ENCODE measurements around the gene RANBP17.

The RANBP17 gene

DNA sequence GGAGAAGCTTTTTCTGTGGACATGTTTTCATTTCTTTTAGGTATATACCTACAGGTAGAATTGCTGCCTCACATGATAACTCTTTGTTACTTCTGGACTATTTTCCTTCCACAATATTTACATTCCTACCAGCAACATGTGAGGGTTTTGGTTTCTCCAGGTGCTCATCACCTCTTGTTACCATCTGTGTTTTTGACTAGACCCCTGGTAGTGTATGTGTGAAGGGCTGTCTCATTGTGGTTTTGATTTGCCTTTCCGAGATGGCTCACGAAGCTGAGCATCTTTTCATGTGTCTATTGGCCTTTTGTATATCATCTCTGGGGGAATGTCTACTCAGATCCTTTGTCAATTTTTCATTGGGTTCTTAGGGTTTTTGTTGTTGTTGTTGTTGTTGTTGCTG, 17.2 kb upstream of the RANBP17 start:
- Histone ChIP-seq H3K4me2 (ENCODE audit: low read length) (no peak overlapping the region), H3K4me1 (ENCODE audit: control insufficient read depth, low read depth, low read length) (no peaks in the 10 kb centered on the region), H2AK5ac (ENCODE audit: low read length) (no peak overlapping the region), H3K4ac (ENCODE audit: low read depth, low read length) (no peak overlapping the region), H3K23ac (ENCODE audit: low read length) (no peak overlapping the region), H3K79me1 (ENCODE audit: low read length) (no peaks in the 10 kb centered on the region), H3K9ac (ENCODE audit: low read length) (no peak overlapping the region), H3K27ac (ENCODE audit: low read depth, low read length) (no peak overlapping the region), H3K56ac (ENCODE audit: low read length) (no peak overlapping the region), H2BK5ac (ENCODE audit: low read length) (no peak overlapping the region), H4K5ac (ENCODE audit: low read length) (no peak overlapping the region), H4K8ac (ENCODE audit: low read depth, low read length) (no peak overlapping the region), H3K36me3 (ENCODE audit: control insufficient read depth, insufficient read depth, low read length) (no peaks in the 10 kb centered on the region), H3K4me3 (ENCODE audit: low read length) (no peak overlapping the region), H2BK120ac (ENCODE audit: low read depth, low read length) (no peak overlapping the region), H3K18ac (ENCODE audit: low read length) (no peak overlapping the region), H3K27me3 (ENCODE audit: insufficient read depth, low read length, poor library complexity) (no peaks in the 10 kb centered on the region), H2BK15ac (replicated peaks; ENCODE audit: low read depth) (no peak overlapping the region), H3K79me2 (ENCODE audit: control insufficient read depth, insufficient read depth, low read length) (no peaks in the 10 kb centered on the region)
- WGBS (ENCODE audit: extremely low coverage, insufficient coverage, low lambda C conversion rate) = no CpG with 5 or more reads among the region's 2 CpGs
- DNase-seq = no peak

DNA sequence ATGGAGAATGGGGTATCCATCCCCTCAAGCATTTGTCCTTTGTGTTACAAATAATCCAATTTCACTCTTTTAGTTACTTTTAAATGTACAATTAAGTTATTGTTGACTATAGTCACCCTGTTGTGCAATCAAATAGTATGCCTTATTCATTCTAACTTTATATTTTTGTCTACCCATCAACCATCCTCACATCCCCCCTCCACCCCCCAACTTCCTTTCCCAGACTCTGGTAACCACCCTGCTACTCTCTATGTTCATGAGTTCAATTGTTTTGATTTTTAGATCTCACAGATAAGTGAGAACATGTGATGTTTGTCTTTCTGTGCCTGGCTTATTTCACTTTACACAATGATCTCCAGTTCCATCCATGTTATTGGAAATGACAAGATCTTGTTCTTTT, 15.4 kb upstream of the RANBP17 start:
- no peak overlapping the region for H2BK15ac ChIP-seq (replicated peaks; ENCODE audit: low read depth)
- no peak overlapping the region for H3K18ac ChIP-seq (ENCODE audit: low read length)
- H3K79me2 ChIP-seq (ENCODE audit: control insufficient read depth, insufficient read depth, low read length) = no peaks in the 10 kb centered on the region
- H3K4ac ChIP-seq (ENCODE audit: low read depth, low read length) = no peak overlapping the region
- no peak overlapping the region for H3K27ac ChIP-seq (ENCODE audit: low read depth, low read length)
- no peak for DNase-seq
- H4K8ac ChIP-seq (ENCODE audit: low read depth, low read length) = no peak overlapping the region
- no peaks in the 10 kb centered on the region for H3K27me3 ChIP-seq (ENCODE audit: insufficient read depth, low read length, poor library complexity)
- H2BK5ac ChIP-seq (ENCODE audit: low read length) = no peak overlapping the region
- no peaks in the 10 kb centered on the region for H3K4me1 ChIP-seq (ENCODE audit: control insufficient read depth, low read depth, low read length)
- H3K36me3 ChIP-seq (ENCODE audit: control insufficient read depth, insufficient read depth, low read length) = no peaks in the 10 kb centered on the region
- no peak overlapping the region for H3K4me3 ChIP-seq (ENCODE audit: low read length)
- no peak overlapping the region for H4K5ac ChIP-seq (ENCODE audit: low read length)
- H3K4me2 ChIP-seq (ENCODE audit: low read length) = no peak overlapping the region
- H3K79me1 ChIP-seq (ENCODE audit: low read length) = no peaks in the 10 kb centered on the region
- H2AK5ac ChIP-seq (ENCODE audit: low read length) = no peak overlapping the region
- no peak overlapping the region for H3K23ac ChIP-seq (ENCODE audit: low read length)
- H3K9ac ChIP-seq (ENCODE audit: low read length) = no peak overlapping the region
- H2BK120ac ChIP-seq (ENCODE audit: low read depth, low read length) = no peak overlapping the region
- H3K56ac ChIP-seq (ENCODE audit: low read length) = no peak overlapping the region

- Histone ChIP-seq H3K23ac (ENCODE audit: low read length) (no peak overlapping the region), H3K36me3 (ENCODE audit: control insufficient read depth, insufficient read depth, low read length) (no peaks in the 10 kb centered on the region), H2BK15ac (replicated peaks; ENCODE audit: low read depth) (no peak overlapping the region), H2BK5ac (ENCODE audit: low read length) (no peak overlapping the region), H3K4me2 (ENCODE audit: low read length) (no peak overlapping the region), H2BK120ac (ENCODE audit: low read depth, low read length) (no peak overlapping the region), H3K4me3 (ENCODE audit: low read length) (no peak overlapping the region), H3K27me3 (ENCODE audit: insufficient read depth, low read length, poor library complexity) (no peaks in the 10 kb centered on the region), H3K27ac (ENCODE audit: low read depth, low read length) (no peak overlapping the region), H3K18ac (ENCODE audit: low read length) (no peak overlapping the region), H3K79me2 (ENCODE audit: control insufficient read depth, insufficient read depth, low read length) (no peaks in the 10 kb centered on the region), H3K4me1 (ENCODE audit: control insufficient read depth, low read depth, low read length) (no peaks in the 10 kb centered on the region), H3K56ac (ENCODE audit: low read length) (no peak overlapping the region), H3K9ac (ENCODE audit: low read length) (no peak overlapping the region), H3K79me1 (ENCODE audit: low read length) (no peaks in the 10 kb centered on the region), H4K5ac (ENCODE audit: low read length) (no peak overlapping the region), H2AK5ac (ENCODE audit: low read length) (no peak overlapping the region), H3K4ac (ENCODE audit: low read depth, low read length) (no peak overlapping the region), H4K8ac (ENCODE audit: low read depth, low read length) (no peak overlapping the region)
- no peak for DNase-seq
Measured at GRCh38 chr5:170846846-170847245, 15.0 kb upstream of the RANBP17 start.

DNA sequence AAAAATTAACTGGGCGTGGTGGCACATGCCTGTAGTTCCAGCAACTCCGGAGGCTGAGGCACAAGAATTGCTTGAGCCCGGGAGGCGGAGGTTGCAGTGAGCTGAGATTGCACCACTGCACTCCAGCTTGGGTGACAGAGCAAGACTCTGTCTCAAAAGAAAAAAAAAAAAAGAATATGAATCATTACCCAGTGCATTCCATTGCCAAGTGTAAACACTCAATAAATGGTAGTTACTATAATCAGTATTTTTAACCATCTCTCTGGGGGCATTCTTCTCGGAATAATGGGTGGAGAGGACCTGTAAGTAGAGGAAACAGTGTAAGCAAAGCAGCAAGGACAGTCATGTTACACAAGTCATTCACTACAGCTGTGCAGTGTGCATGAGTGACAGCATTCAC, 13.8 kb upstream of the RANBP17 start:
- no peak overlapping the region for H4K5ac ChIP-seq (ENCODE audit: low read length)
- H3K9ac ChIP-seq (ENCODE audit: low read length) = no peak overlapping the region
- no peak overlapping the region for H2AK5ac ChIP-seq (ENCODE audit: low read length)
- no peak overlapping the region for H3K23ac ChIP-seq (ENCODE audit: low read length)
- H3K4me2 ChIP-seq (ENCODE audit: low read length) = no peak overlapping the region
- H3K79me1 ChIP-seq (ENCODE audit: low read length) = no peaks in the 10 kb centered on the region
- H3K18ac ChIP-seq (ENCODE audit: low read length) = no peak overlapping the region
- H3K4me3 ChIP-seq (ENCODE audit: low read length) = no peak overlapping the region
- no CpG with 5 or more reads among the region's 5 CpGs for WGBS (ENCODE audit: extremely low coverage, insufficient coverage, low lambda C conversion rate)
- H3K4me1 ChIP-seq (ENCODE audit: control insufficient read depth, low read depth, low read length) = no peaks in the 10 kb centered on the region
- H3K79me2 ChIP-seq (ENCODE audit: control insufficient read depth, insufficient read depth, low read length) = no peaks in the 10 kb centered on the region
- no peaks in the 10 kb centered on the region for H3K36me3 ChIP-seq (ENCODE audit: control insufficient read depth, insufficient read depth, low read length)
- H4K8ac ChIP-seq (ENCODE audit: low read depth, low read length) = no peak overlapping the region
- no peak overlapping the region for H3K27ac ChIP-seq (ENCODE audit: low read depth, low read length)
- no peak overlapping the region for H2BK15ac ChIP-seq (replicated peaks; ENCODE audit: low read depth)
- no peak overlapping the region for H2BK120ac ChIP-seq (ENCODE audit: low read depth, low read length)
- H3K4ac ChIP-seq (ENCODE audit: low read depth, low read length) = no peak overlapping the region
- H2BK5ac ChIP-seq (ENCODE audit: low read length) = no peak overlapping the region
- no peaks in the 10 kb centered on the region for H3K27me3 ChIP-seq (ENCODE audit: insufficient read depth, low read length, poor library complexity)
- no peak for DNase-seq
- no peak overlapping the region for H3K56ac ChIP-seq (ENCODE audit: low read length)

GRCh38 chr5:170849374-170849773, 12.4 kb upstream of the RANBP17 start:
- no peaks in the 10 kb centered on the region for H3K79me1 ChIP-seq (ENCODE audit: low read length)
- H3K27ac ChIP-seq (ENCODE audit: low read depth, low read length) = no peak overlapping the region
- no peak overlapping the region for H4K8ac ChIP-seq (ENCODE audit: low read depth, low read length)
- H3K9ac ChIP-seq (ENCODE audit: low read length) = no peak overlapping the region
- H3K27me3 ChIP-seq (ENCODE audit: insufficient read depth, low read length, poor library complexity) = no peaks in the 10 kb centered on the region
- H3K4me1 ChIP-seq (ENCODE audit: control insufficient read depth, low read depth, low read length) = no peaks in the 10 kb centered on the region
- H3K36me3 ChIP-seq (ENCODE audit: control insufficient read depth, insufficient read depth, low read length) = no peaks in the 10 kb centered on the region
- H2BK5ac ChIP-seq (ENCODE audit: low read length) = no peak overlapping the region
- no peak overlapping the region for H4K5ac ChIP-seq (ENCODE audit: low read length)
- H3K79me2 ChIP-seq (ENCODE audit: control insufficient read depth, insufficient read depth, low read length) = no peaks in the 10 kb centered on the region
- peak; percentile 23 for DNase-seq
- no peak overlapping the region for H3K4me3 ChIP-seq (ENCODE audit: low read length)
- no peak overlapping the region for H3K56ac ChIP-seq (ENCODE audit: low read length)
- H2BK15ac ChIP-seq (replicated peaks; ENCODE audit: low read depth) = no peak overlapping the region
- H3K23ac ChIP-seq (ENCODE audit: low read length) = no peak overlapping the region
- H3K4me2 ChIP-seq (ENCODE audit: low read length) = no peak overlapping the region
- no peak overlapping the region for H3K4ac ChIP-seq (ENCODE audit: low read depth, low read length)
- no peak overlapping the region for H2BK120ac ChIP-seq (ENCODE audit: low read depth, low read length)
- no CpG with 5 or more reads among the region's 2 CpGs for WGBS (ENCODE audit: extremely low coverage, insufficient coverage, low lambda C conversion rate)
- H3K18ac ChIP-seq (ENCODE audit: low read length) = no peak overlapping the region
- H2AK5ac ChIP-seq (ENCODE audit: low read length) = no peak overlapping the region

DNA sequence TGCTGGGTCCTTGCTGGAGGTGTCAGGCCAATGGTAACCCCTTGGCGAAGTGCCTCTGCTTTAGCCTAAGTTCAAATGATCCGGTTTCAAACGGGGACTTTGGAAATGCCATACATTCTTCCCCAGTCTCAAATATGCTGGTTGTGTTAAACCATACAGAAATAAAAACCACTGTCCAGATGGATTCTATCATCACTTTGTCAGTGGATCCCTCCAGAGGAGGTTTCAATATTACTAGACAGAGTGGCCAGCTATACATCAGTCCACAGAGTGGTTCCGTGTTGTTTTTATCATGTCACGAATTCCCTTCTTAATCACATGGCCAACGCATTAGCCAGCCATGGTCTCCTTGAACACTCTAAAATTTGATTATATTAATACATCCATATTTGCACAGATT, 7.3 kb upstream of the RANBP17 start:
- Histone ChIP-seq H3K79me1 (ENCODE audit: low read length) (no peaks in the 10 kb centered on the region), H3K79me2 (ENCODE audit: control insufficient read depth, insufficient read depth, low read length) (no peaks in the 10 kb centered on the region), H3K36me3 (ENCODE audit: control insufficient read depth, insufficient read depth, low read length) (no peaks in the 10 kb centered on the region), H3K4me3 (ENCODE audit: low read length) (no peak overlapping the region), H2BK120ac (ENCODE audit: low read depth, low read length) (no peak overlapping the region), H3K4ac (ENCODE audit: low read depth, low read length) (no peak overlapping the region), H3K18ac (ENCODE audit: low read length) (no peak overlapping the region), H2AK5ac (ENCODE audit: low read length) (no peak overlapping the region), H3K9ac (ENCODE audit: low read length) (no peak overlapping the region), H2BK15ac (replicated peaks; ENCODE audit: low read depth) (no peak overlapping the region), H3K56ac (ENCODE audit: low read length) (no peak overlapping the region), H4K5ac (ENCODE audit: low read length) (no peak overlapping the region), H3K4me2 (ENCODE audit: low read length) (no peak overlapping the region), H3K27me3 (ENCODE audit: insufficient read depth, low read length, poor library complexity) (no peaks in the 10 kb centered on the region), H3K27ac (ENCODE audit: low read depth, low read length) (no peak overlapping the region), H2BK5ac (ENCODE audit: low read length) (no peak overlapping the region), H4K8ac (ENCODE audit: low read depth, low read length) (no peak overlapping the region), H3K23ac (ENCODE audit: low read length) (no peak overlapping the region), H3K4me1 (ENCODE audit: control insufficient read depth, low read depth, low read length) (no peaks in the 10 kb centered on the region)
- WGBS (ENCODE audit: extremely low coverage, insufficient coverage, low lambda C conversion rate) = no CpG with 5 or more reads among the region's 6 CpGs
- DNase-seq = no peak
